ENCODE measurements around the gene ATP8B4. TPM values are rescaled to one million over a fixed set of nuclear protein-coding genes. Genes with fewer than 3 reads are reported as not detected.
"Not testable (repeated sequence)": the region's sequence is repeated elsewhere in the genome, so short reads cannot be mapped to it uniquely, and the experiment has no call there.

Gene ATP8B4
- total RNA-seq, 1 donor = 0.99 TPM

DNA sequence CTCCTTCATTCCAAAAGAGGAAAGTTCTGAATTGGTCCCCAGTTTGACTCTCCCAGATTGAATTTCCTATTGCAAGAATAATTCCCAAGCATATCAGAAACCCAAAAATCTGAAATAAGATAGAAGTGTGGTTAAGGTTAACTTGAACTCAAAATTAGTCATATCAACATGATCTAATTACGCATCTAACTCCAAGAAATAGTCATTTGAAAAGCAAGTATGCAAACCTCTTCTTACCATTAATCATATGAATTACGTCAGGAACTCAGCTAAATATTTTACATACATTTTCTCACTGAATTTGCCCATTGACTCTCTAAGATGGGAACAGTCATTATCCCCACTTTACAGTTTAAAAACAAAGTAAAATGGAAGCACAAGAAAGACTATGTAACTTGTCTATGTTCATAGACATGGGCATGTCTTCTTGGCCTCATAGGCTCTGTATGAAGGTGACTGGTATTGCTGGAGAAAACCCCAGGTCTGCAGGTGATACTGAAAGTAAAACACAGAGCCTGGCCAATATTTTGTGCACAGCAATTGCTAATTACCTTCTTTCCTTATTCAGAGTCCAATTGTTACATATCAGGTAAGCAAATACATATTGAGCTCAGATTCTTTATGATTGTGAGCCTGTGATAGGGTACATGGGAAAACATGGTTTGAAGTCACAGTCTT lies 139.2 kb downstream of the ATP8B4 start:
- DNase-seq (ENCODE audit: low read depth) = no peak
- TF ChIP-seq, protein P1, sequence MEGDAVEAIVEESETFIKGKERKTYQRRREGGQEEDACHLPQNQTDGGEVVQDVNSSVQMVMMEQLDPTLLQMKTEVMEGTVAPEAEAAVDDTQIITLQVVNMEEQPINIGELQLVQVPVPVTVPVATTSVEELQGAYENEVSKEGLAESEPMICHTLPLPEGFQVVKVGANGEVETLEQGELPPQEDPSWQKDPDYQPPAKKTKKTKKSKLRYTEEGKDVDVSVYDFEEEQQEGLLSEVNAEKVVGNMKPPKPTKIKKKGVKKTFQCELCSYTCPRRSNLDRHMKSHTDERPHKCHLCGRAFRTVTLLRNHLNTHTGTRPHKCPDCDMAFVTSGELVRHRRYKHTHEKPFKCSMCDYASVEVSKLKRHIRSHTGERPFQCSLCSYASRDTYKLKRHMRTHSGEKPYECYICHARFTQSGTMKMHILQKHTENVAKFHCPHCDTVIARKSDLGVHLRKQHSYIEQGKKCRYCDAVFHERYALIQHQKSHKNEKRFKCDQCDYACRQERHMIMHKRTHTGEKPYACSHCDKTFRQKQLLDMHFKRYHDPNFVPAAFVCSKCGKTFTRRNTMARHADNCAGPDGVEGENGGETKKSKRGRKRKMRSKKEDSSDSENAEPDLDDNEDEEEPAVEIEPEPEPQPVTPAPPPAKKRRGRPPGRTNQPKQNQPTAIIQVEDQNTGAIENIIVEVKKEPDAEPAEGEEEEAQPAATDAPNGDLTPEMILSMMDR (IDR thresholded peaks at IDR 0.05; ENCODE audit: insufficient read depth, low read length) = no peak
- H3K4me3 ChIP-seq (ENCODE audit: low read depth, low read length) = no peak overlapping the region

DNA sequence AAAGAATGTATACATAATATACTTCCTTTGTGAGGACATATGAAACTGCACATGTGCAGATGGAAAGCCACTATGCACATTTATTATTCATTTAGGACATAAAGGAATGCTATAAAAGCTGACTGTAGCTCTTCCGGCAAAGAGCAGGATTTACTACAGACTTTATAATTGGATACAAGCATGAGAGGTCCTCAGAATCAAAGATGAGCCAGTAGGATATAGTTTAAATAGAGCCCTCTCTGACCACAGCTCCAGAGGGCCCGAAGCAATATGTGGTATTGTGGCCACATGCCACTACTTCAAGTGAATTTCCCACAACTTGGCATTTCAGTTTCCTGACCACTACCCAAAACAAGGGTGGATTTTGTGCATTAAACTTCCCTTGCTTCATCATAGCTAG lies 140.9 kb downstream of the ATP8B4 start:
- no peak for DNase-seq (ENCODE audit: low read depth)
- TF ChIP-seq, protein P1 (IDR thresholded peaks at IDR 0.05; ENCODE audit: insufficient read depth, low read length) = no peak
- no peak overlapping the region for H3K4me3 ChIP-seq (ENCODE audit: low read depth, low read length)

DNA sequence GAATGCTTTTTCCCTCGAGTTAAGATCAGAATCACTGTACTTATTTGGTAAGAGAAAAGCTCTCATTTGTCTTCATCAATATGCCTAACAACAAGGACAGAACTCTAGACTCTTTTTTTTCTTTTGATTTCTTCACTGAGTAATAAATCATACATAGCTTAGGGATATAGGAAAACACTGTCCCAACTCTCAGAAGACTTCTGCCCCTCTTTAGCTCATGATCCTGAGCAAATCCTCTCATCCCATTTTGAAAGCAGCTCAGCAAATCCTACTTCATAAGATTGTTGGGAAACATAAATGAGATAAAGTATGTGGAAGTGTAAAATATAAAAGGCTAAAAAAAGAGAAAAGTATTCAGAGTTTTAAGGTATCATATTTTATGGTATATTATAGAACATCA lies 141.7 kb downstream of the ATP8B4 start:
- H3K4me3 ChIP-seq (ENCODE audit: low read depth, low read length) = no peak overlapping the region
- no peak for DNase-seq (ENCODE audit: low read depth)
- TF ChIP-seq, protein P1 (IDR thresholded peaks at IDR 0.05; ENCODE audit: insufficient read depth, low read length) = no peak

DNA sequence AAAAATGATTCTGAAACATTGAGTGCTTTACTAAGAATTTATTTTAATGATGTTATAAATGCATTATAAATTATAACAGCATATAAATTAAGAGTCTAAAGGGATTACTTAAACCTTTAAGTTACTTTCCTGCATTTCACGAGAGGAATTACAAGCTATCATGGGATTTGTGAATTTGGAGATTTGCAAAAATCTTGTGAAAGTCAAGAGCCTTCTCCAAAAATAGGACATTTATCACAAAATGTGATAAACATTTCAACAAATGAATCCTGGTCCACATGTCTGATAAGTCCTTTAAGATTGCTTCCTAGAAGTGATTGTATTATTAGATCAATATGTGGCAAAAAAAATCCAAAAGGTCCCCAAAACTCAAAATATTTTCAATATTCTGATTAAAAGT lies 154.5 kb downstream of the ATP8B4 start:
- TF ChIP-seq, protein P1 (IDR thresholded peaks at IDR 0.05; ENCODE audit: insufficient read depth, low read length) = no peak
- H3K4me3 ChIP-seq (ENCODE audit: low read depth, low read length) = no peak overlapping the region
- peak; percentile 47 for DNase-seq (ENCODE audit: low read depth)

DNA sequence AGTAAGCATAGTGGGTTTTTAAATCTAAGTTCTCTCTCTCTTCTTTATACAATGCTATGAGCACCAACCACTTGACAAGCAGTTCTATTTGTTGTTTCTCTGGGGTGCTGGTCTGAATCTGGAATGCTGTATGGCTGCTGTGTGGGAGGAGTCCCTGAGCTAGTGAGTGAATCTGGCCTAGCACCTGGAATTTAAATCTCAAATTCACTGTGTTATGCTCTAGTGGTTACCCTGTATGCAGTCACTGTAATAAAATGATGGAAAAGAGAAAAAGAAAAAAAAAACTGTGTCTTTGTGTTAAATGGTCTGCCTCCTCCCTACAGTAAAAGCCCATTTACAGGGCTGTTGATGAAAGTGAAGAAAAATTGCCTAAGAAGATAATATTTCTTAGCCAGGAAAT lies 155.0 kb downstream of the ATP8B4 start:
- peak; percentile 63 for DNase-seq (ENCODE audit: low read depth)
- TF ChIP-seq, protein P1 (IDR thresholded peaks at IDR 0.05; ENCODE audit: insufficient read depth, low read length) = no peak
- no peak overlapping the region for H3K4me3 ChIP-seq (ENCODE audit: low read depth, low read length)

DNA sequence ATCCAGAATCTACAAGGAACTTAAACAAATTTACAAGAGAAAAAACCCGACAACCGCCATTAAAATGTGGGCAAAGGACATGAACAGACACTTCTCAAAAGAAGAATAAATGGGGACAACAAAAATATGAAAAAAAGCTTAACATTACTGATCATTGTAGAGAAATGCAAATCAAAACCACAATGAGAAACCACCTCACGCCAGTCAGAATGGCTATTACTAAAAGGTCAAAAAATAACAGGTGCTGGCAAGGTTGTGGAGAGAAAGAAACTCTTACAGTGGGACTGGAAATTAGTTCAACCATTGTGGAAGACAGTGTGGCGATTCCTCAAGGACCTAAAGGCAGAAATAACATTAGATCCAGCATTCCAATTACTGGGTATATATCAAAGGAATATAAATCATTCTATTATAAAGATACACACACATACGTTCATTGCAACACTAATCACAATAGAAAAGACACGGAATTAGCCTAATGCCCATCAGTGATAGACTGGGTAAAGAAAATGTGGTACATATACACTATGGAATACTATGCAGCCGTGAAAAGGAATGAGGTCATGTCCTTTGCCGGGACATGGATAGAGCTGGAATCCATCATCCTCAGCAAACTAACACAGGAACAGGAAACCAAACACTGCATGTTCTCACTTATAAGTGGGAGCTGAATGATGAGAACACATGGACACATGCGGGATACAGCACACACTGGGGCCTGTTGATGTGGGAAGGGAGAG lies 155.8 kb downstream of the ATP8B4 start:
- not testable (repeated sequence) for DNase-seq (ENCODE audit: low read depth); H3K4me3 ChIP-seq (ENCODE audit: low read depth, low read length)

DNA sequence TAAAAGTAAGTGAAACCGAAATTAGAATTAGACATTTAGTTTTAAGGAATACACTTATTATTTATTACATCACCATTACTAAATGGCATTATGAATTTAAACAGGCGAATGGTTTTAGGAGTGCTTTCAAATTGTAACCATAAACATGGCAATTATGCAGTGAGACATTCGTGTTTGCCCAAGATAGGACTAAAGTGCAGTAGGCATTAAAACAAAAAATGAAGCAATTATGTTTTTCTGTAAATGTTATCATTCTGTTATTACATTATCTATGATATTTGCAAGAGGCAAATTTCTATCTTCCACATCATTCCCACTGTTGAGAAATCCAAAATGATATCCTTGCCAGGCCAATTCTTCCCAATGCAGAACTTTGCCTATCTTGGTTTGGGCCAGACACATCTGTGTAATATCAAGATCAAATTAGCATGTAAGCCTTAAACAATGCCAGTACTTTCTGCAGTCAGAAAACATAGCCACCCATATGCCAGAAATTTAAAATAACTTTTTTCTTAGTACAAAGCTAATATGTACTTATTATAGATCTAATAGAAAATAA lies 156.9 kb downstream of the ATP8B4 start:
- TF ChIP-seq, protein P1 (IDR thresholded peaks at IDR 0.05; ENCODE audit: insufficient read depth, low read length) = no peak
- no peak overlapping the region for H3K4me3 ChIP-seq (ENCODE audit: low read depth, low read length)
- DNase-seq (ENCODE audit: low read depth) = peak; percentile 98
